Suprapubic skin (tissue), 4 donors: ENCODE results near the gene MAP3K10.
"Not testable (repeated sequence)": the region's sequence is repeated elsewhere in the genome, so short reads cannot be mapped to it uniquely, and the experiment has no call there.

ENCODE experiments used
- CTCF ChIP-seq, 2 donors: fragments of 200-600 bp in 1 of 2; fragments of 450-650 bp in 1 of 2; sonication (generic) in 1 of 2; IDR thresholded peaks; one replicate each; pipeline ENCODE4 v1.5.1; 2016 to 2019; ENCODE audit warnings: antibody characterized with exemption in 2 of 2, mild to moderate bottlenecking in 1 of 2, moderate library complexity in 1 of 2
- EP300 ChIP-seq: sonication (generic); formaldehyde crosslinking; IDR thresholded peaks from one replicate; pipeline ENCODE4 v1.6.1; 2017; ENCODE audit warnings: antibody characterized with exemption
- POLR2A ChIP-seq, 2 donors: fragments of 450-650 bp; IDR thresholded peaks; one replicate each; pipeline ENCODE4 v1.6.1; 2017; ENCODE audit warnings: antibody characterized with exemption in 2 of 2, mild to moderate bottlenecking in 2 of 2, moderate library complexity in 2 of 2
- POLR2AphosphoS5 ChIP-seq, 3 donors: sonication (generic); formaldehyde crosslinking; IDR thresholded peaks; one replicate each; pipeline ENCODE4 v1.6.1; 2017; ENCODE audit warnings: antibody characterized with exemption in 3 of 3

- TF ChIP-seq POLR2A (IDR thresholded peaks at IDR 0.05); CTCF (IDR thresholded peaks at IDR 0.05); POLR2AphosphoS5 (IDR thresholded peaks at IDR 0.05); EP300: not testable (repeated sequence)
Observed at GRCh38 chr19:40219029-40219428, 27.8 kb downstream of the MAP3K10 start.
